ENCODE measurements around the gene RRAS2. TPM values are rescaled to one million over a fixed set of nuclear protein-coding genes. Genes with fewer than 3 reads are reported as not detected.

RRAS2 gene
- total and polyA plus RNA-seq, 3 donors from 2014 or later: 37.3 to 62.6 (median 57.4) TPM

DNA sequence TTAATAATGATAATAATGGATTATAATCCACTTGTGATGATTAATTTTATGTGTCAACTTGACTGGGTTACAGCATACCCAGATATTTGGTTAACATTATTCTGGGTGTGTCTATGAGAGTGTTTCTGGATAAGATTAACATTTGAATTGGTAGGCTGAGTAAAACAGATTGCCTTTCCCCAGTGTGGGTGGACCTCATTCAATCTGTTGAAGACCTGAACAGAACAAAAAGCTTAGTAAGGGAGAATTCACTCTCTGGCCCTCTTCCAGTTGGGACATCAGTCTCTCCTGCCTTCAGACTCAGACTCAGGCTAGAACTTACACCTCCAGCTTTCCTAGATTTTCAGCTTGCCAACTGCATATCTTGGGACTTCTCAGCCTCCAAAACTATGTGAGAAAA, 37.3 kb upstream of the RRAS2 start:
- intact Hi-C loops (cut with DNase I; ENCODE audit: low total_unique reads): no loop called here
- Histone ChIP-seq H3K27me3 (no peaks in the 10 kb centered on the region), H3K27ac (no peak overlapping the region), H3K36me3 (ENCODE audit: low read depth, missing control alignments) (no peaks in the 10 kb centered on the region), H3K4me3 (no peak overlapping the region), H3K4me1 (no peaks in the 10 kb centered on the region), H3K9me3 (no peaks in the 10 kb centered on the region)
- TF ChIP-seq, protein P1, sequence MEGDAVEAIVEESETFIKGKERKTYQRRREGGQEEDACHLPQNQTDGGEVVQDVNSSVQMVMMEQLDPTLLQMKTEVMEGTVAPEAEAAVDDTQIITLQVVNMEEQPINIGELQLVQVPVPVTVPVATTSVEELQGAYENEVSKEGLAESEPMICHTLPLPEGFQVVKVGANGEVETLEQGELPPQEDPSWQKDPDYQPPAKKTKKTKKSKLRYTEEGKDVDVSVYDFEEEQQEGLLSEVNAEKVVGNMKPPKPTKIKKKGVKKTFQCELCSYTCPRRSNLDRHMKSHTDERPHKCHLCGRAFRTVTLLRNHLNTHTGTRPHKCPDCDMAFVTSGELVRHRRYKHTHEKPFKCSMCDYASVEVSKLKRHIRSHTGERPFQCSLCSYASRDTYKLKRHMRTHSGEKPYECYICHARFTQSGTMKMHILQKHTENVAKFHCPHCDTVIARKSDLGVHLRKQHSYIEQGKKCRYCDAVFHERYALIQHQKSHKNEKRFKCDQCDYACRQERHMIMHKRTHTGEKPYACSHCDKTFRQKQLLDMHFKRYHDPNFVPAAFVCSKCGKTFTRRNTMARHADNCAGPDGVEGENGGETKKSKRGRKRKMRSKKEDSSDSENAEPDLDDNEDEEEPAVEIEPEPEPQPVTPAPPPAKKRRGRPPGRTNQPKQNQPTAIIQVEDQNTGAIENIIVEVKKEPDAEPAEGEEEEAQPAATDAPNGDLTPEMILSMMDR (IDR thresholded peaks at IDR 0.05): no peak
- no peak for TF ChIP-seq POLR2A (IDR thresholded peaks at IDR 0.05)
- DNase-seq: no peak

DNA sequence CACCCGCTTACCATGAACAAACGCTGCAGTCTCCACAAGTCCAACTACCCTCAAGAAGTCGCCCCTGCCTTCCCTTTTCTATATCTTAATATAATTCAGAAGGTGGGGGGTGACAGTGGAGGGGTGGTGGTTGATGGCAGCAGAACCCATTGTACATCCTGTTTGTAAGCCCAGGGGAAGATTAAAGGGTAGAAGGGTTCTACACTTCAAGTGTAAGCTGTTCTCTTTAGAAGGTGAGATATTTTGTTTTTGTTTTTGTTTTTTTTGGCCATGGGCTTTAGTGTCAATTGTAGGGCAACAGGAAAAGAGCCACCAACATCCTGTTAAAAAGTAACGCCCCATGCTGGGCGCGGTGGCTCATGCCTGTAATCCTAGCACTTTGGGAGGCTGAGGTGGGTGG, 34.9 kb upstream of the RRAS2 start:
- Histone ChIP-seq H3K27me3 (no peaks in the 10 kb centered on the region), H3K4me1 (no peaks in the 10 kb centered on the region), H3K9me3 (no peaks in the 10 kb centered on the region), H3K4me3 (no peak overlapping the region), H3K27ac (no peak overlapping the region), H3K36me3 (ENCODE audit: low read depth, missing control alignments) (no peaks in the 10 kb centered on the region)
- whole genome bisulfite sequencing, 2 donors: 92 to 94% methylated on average over 6 of the region's 6 CpGs
- no peak for TF ChIP-seq POLR2A (IDR thresholded peaks at IDR 0.05)
- TF ChIP-seq, protein P1 (IDR thresholded peaks at IDR 0.05): no peak
- DNase-seq: no peak
- intact Hi-C loops (cut with DNase I; ENCODE audit: low total_unique reads): no loop called here

DNA sequence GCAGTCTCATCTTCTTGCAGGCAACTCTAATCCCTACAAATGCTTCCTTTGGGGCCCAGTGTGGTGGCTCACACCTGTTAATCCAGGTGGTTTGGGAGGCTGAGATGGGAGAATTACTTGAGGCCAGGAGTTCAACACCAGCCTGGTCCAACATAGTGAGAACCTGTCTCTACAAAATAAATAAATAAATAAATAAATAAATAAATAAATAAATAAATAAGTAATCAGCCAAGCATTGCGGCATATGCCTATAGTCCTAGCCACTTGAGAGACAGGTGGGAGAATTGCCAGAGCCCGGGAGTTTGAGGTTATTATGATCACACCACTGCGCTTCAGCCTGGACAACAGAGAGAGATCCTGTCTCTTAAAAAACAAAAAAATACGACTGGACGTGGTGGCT, 34.1 kb upstream of the RRAS2 start:
- no peak overlapping the region for H3K27ac ChIP-seq
- H3K27me3 ChIP-seq: no peaks in the 10 kb centered on the region
- H3K9me3 ChIP-seq: no peaks in the 10 kb centered on the region
- H3K4me1 ChIP-seq: no peaks in the 10 kb centered on the region
- DNase-seq: no peak
- 92 to 96% methylated on average over 5 of the region's 5 CpGs for WGBS, 2 donors
- TF ChIP-seq POLR2A (IDR thresholded peaks at IDR 0.05): no peak
- TF ChIP-seq, protein P1 (IDR thresholded peaks at IDR 0.05): no peak
- no peak overlapping the region for H3K4me3 ChIP-seq
- intact Hi-C loops (cut with DNase I; ENCODE audit: low total_unique reads): no loop called here
- H3K36me3 ChIP-seq (ENCODE audit: low read depth, missing control alignments): no peaks in the 10 kb centered on the region

DNA sequence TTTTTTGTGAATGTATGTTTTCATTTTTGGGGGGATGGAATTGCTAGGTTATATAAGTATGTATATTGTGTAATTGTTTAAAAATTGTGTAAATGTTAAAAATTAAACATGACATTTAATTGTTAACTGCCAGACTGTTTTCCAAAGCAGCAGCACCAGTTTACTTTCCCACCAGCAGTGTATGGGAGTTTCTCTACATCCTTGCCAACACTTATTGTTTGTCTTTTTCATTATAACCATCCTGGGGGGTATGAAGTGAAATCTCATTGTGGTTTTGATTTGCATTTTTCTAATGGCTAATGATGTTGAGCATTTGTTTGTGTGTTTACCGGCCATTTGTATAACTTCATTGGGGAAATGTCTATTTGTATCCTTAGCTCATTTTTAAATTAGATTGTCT, 31.7 kb upstream of the RRAS2 start:
- TF ChIP-seq, protein P1 (IDR thresholded peaks at IDR 0.05): no peak
- no peak for TF ChIP-seq POLR2A (IDR thresholded peaks at IDR 0.05)
- Histone ChIP-seq H3K4me3 (no peak overlapping the region), H3K9me3 (no peaks in the 10 kb centered on the region), H3K27ac (no peak overlapping the region), H3K27me3 (no peaks in the 10 kb centered on the region), H3K36me3 (ENCODE audit: low read depth, missing control alignments) (no peaks in the 10 kb centered on the region), H3K4me1 (peaks cover 3% of the 10 kb centered on the region)
- intact Hi-C loops (cut with DNase I; ENCODE audit: low total_unique reads): no loop called here
- 88 to 100% methylated on average over 1 of the region's 1 CpG for WGBS, 2 donors
- DNase-seq: no peak

DNA sequence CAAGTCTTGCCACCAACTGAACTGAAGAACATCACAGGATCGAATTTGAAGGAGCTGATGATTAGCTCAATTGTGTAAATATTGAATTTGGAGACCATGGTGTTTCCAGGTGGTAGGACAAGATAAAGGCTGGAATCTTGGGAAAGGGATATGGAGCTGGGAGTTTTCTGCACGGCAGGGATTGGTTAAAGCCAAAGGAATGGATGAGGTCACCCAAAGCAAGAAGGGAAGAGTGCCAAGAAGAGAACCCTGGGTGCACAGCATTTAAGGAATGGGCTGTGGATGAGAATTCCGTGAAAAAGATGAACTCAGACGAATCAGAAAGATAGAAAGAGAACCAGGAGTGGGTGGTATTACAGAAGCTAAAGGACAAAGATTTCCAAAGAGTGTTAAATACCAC, 29.4 kb upstream of the RRAS2 start:
- DNase-seq: no peak
- intact Hi-C loops (cut with DNase I; ENCODE audit: low total_unique reads): no loop called here
- Histone ChIP-seq H3K36me3 (ENCODE audit: low read depth, missing control alignments) (no peaks in the 10 kb centered on the region), H3K4me3 (no peak overlapping the region), H3K27ac (no peak overlapping the region), H3K9me3 (no peaks in the 10 kb centered on the region), H3K27me3 (no peaks in the 10 kb centered on the region), H3K4me1 (peaks cover 3% of the 10 kb centered on the region)
- 89 to 95% methylated on average over 4 of the region's 4 CpGs for WGBS, 2 donors
- no peak for TF ChIP-seq POLR2A (IDR thresholded peaks at IDR 0.05)
- TF ChIP-seq, protein P1 (IDR thresholded peaks at IDR 0.05): no peak
